ENCODE measurements around the gene PGP.

Gene PGP

GRCh38 chr16:2197765-2198164, 16.9 kb downstream of the PGP start:
- DNase-seq, result no peak

GRCh38 chr16:2196981-2197511, 17.6 kb downstream of the PGP start:
- no peak for DNase-seq

GRCh38 chr16:2196162-2196980, 18.3 kb downstream of the PGP start, which contains the start of gene CASKIN1:
Gene CASKIN1, minus strand, starts transcription at chr16:2196605. Its CDS starts 173 bp downstream, at chr16:2196432.
- no peak for DNase-seq

GRCh38 chr16:2195322-2196161, 19.1 kb downstream of the PGP start:
- DNase-seq, result no peak

- DNase-seq, result peak; percentile 41
Observed at GRCh38 chr16:2194852-2195321, 19.8 kb downstream of the PGP start.

GRCh38 chr16:2194166-2194834, 20.3 kb downstream of the PGP start:
- DNase-seq, result no peak

GRCh38 chr16:2191446-2191706, 23.3 kb downstream of the PGP start:
- no peak for DNase-seq

GRCh38 chr16:2190659-2191445, 23.8 kb downstream of the PGP start:
- no peak for DNase-seq

GRCh38 chr16:2190002-2190658, 24.5 kb downstream of the PGP start:
- no peak for DNase-seq

GRCh38 chr16:2189252-2189893, 25.3 kb downstream of the PGP start:
- no peak for DNase-seq

GRCh38 chr16:2188395-2188794, 26.2 kb downstream of the PGP start:
- no peak for DNase-seq

- DNase-seq, result no peak
Observed at GRCh38 chr16:2187212-2187611, 27.4 kb downstream of the PGP start.

GRCh38 chr16:2186505-2186904, 28.1 kb downstream of the PGP start:
- no peak for DNase-seq

- no peak for DNase-seq
Observed at GRCh38 chr16:2186064-2186463, 28.6 kb downstream of the PGP start.

- DNase-seq, result no peak
Observed at GRCh38 chr16:2184962-2185361, 29.7 kb downstream of the PGP start.

- no peak for DNase-seq
Observed at GRCh38 chr16:2184346-2184745, 30.3 kb downstream of the PGP start.

- no peak for DNase-seq
Observed at GRCh38 chr16:2183671-2184070, 31.0 kb downstream of the PGP start.

GRCh38 chr16:2181952-2182351, 32.7 kb downstream of the PGP start:
- no peak for DNase-seq

- DNase-seq, result no peak
Observed at GRCh38 chr16:2180962-2181923, 33.4 kb downstream of the PGP start.

- DNase-seq, result no peak
Observed at GRCh38 chr16:2180461-2180860, 34.2 kb downstream of the PGP start.
